Measurements from ENCODE around the gene LGALSL.

Gene LGALSL

DNA sequence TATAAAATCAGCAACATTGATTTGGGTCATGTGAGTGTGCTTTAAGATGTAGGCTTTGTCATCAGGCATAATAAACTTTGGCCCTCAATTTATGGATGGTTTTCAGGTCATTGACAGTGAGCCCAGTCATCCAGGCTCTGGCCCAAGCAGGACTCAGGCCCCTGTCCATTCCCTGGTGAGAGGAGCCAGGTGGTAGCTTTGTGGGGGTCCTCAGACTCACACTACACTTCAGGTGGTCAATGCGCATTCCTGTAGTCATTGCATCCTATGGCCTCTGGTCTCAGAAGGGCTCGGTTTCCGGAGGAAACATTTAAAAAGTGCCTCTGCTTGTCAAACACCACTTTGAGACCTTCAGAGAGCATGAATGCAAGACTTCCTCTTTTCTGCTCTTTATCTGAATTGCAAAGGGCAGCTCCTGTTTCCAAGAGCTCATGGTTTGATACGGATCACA, 20.2 kb downstream of the LGALSL start:
- no peak for DNase-seq

DNA sequence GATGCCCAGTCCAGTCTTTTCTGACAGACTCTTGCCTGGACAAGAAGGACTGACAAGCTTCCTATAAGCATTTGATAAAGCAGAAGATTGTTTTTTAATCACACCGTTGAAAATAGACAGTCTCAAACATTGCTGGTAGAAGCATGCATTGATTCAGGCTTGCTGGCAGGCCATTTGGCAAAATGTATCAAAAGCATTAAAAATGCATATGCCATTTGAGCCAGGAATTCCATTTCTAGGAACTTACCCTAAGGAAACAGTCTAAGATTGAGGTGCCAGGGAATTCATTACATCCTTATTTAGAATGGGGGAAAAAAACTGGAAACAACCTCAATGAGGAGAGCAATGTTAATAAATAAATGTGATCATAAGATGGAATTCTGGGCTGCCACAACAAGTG, 20.7 kb downstream of the LGALSL start:
- DNase-seq: no peak

DNA sequence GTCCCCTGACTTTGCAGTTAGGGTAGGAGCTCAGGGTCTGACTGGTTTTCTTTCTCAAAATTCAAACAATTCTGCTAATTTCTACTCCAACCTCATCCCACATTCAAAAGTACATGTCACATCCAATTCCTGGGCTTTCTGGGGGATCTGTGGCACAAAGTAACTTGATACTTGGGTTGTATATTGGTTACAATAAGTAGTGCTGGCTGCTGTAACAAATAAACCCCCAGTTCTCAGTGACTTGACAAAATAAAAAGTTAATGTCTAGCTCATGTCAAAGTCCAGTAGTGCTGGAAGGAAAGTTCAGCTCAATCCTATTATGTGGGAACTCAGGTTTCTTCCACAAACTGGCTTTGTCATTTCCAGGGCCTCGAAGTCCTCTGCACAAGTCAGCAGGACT, 23.1 kb downstream of the LGALSL start:
- no peak for DNase-seq

DNA sequence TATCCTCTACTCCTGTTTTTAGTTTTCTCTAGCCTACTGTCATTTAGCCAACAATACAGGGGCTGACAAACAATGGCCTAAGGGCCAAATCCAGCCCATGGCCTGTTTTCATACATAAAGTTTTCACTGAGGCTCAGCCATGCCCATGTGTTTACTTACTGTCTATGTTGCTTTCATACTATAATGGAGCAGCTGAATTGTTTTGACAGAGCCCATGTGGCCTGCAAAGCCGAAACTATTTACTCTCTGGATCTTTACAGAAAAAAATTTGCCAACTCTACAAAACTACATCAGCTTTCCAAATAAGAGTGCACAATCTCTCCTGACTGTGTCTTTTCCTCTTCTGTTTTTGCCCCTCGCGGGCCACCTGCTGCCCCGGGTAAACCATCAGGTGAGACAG, 24.0 kb downstream of the LGALSL start:
- no peak for DNase-seq

DNA sequence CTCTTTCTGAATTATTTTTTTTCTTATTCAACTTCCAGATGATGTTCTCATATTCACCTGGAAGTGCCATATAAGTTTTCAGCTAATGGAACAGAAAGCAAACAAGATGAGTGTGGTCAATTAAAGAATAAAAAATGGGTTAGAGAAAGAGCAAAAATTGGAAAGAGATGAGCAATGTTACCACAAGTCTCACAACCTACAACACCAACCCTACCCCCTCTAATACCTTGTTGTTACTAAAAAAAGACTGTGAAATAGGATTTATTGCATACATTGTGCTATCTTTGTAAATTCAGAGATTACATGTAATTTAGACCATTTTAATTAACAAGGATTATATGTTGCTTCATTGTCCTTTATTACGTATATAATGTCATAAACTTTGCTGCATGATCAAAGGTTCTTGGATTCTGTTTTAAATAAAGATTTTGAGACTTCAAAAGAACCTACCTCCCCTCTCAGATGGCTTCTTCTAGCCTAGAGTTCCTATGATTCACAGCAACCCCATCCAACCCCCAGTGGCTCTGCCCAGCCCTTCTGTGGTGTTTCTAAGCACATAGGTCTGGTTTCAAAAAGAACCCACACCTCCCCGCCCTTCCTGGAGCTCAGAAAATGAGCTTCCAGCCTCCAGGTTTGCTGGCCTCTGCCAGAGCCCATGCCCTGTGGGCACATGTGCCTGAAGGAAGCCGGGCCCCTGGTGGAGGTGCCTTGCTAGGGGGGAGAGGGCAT, 24.7 kb downstream of the LGALSL start:
- no peak for DNase-seq

DNA sequence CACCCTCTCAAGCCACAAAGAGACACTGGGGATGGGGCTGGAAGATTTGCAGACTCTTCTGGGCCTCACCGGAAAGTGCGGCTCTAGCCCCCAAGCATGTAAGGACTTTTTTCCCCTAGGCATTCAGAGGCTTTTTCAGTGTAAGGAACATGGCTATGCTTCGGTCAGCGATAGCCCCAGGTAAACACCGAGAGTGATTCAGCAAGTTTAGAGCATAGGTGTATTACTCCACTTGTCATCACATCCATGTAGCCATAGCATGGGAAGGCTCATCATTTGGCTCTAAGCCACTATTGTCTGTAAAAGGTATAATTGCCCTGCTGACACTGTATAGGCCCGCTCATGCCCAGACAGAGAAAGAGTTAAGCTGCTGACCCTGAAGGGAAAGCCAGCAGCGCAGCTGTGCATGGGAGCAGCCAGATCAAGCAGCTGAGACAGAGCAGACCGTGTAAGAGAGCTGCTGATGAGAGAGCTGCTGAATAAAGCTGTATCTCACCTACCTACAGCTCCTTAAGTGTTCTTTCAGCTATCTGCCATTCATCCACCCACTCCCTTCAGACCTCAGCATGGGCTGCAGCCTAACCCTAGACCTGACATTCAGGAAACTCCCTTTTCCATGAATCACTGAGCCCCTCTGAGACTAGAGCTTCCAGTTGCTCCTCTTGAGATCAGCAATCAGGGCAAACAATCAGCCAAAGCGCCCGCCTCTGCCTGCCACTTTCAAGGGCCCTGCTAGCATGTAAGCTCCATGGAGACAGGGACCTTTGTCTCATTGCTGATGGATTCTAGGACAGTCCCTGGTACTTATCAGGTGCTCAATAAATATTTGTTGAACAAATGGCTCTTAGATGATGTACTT, 25.5 kb downstream of the LGALSL start:
- DNase-seq: no peak

DNA sequence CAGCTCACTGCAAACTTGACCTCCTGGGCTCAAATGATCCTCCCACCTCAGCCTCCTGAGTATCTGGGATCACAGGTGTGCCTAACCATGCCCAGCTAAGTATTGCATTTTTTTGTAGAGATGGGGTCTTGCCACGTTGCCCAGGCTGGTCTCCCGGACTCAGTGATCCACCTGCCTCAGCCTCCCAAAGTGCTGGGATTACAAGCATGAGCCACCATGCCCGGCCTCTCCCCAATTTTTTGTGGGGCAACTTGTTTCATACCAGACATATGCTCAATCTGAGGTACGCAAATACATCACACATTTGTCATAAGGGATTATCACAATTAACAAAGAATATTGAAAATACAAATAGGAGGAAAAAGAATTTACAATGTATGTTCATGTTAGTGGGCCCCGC, 27.7 kb downstream of the LGALSL start:
- no peak for DNase-seq

DNA sequence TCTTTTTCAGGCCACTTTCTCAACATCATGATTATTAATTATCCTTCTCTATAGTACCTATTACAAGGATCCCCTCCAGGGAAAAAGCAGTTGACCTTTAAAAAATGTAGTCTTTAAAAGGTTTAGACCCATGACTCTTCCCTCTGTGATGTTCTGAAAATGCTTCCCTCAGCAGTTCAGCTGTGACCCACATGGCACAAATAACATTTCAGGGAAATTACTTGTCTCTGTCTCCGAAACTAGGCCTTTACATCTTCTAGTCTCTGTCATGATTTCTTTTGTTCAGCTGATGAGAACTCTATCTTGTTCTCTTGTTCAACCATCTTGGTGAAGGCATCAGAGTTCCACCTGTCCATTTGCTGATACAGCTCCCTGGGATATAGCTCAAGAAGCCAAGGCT, 28.3 kb downstream of the LGALSL start:
- DNase-seq: no peak

DNA sequence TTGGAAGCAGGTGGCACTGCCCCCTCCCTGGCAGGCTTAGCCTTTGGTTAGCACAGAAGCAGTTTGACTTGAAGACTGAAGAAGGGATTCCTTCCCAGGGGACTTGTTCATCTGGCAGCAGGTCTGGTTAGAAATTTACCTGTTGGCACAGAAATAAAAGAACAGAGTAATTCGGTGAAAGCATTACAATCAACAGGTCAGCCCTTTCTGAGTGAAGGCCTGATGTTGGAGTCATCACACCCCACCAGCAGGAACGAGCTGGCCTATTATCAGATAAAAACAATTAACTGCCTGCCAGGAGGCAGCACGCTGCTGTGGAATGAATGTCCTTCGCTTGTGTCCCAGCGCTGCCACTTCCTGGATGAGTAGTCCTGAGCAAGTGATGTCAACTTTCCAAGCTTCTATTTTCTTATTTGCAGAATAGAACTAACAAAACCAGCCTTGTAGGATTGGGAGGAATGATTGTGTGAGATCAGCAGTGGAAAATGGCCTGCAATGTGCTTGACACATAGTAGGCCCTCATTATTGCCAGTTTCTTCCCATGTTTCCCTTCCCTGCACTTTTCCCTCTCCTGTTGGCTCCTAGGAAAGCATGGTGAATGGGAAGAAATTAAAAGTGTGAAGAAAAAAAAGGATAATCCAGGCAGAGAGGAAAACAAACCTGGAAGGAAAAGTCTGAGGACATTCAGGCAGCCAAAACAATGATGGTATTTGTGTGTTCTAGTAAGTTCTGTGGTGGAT, 29.0 kb downstream of the LGALSL start:
- no peak for DNase-seq

DNA sequence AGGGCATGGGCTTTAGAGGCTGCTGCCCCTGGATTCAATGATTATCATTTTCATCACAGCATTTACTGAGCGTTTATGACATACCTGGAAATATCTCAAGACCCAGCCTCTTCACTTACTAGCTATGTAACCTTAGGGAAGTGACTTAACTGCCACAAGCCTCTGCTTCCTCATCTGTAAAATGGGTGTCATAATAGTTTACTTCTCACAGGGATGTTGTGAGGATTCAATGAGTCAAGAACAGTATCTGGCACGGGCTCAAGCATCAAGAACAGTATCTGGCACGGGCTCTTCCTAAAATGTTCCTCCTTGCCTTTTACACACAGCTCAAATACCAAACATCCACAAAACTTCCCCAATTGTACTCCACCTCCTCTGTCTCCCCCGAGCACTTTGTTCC, 31.4 kb downstream of the LGALSL start:
- no peak for DNase-seq

DNA sequence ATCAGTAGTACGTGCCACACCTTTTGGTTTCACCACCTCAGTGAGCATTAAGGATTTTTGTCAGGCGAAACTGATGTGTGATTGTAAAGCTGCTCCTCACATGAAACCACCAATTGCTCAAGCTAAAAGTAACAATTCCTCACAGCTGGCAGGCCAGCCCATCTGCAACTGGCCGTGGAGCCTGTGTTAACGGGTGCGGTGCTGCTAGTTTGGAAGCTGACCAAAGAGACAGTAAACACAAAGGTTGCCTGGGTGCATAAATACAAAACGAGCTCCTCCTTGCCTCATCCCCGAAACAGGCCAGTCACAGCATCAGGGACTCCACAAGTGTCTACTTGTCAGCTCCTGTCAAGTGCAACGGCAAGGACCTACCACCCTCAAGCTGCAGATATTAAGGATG, 32.0 kb downstream of the LGALSL start:
- DNase-seq: no peak

DNA sequence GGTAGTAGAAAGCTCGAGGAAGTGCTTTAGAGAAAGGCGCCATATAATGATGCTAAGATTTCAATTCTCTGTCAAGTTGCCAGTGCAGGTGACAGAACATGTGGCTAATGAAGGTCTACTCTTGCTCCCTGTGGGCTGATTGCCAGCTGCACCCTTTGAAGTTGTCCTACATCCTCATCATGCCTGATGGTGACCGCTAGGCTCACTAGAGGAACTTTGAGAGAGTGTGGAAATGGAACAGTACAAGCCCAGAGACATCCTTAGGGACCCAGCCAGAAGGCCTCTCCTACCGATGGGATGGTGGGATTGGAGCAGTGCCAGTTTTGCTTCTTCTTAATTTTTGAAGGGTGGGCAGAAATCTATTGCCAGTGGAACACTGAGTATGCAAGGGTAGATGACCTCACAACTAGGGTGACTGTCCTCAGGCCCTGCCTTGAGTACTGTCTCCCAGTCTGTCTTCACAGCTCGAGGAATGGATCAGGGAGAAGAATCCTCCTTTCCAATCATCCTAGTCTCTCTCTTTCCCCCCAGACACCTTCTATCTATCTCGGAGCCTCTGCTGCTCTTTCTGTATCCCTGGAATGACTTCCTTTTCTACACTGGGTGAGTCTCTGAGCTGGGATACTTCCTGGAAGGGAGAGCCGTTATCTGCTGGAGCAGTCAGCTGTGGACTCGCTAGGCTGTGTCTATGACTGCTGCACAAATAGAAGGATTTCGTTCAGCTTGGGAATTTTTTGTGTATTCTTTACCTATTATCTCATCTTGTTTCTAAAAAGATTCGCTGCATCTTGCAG, 33.5 kb downstream of the LGALSL start:
- no peak for DNase-seq

DNA sequence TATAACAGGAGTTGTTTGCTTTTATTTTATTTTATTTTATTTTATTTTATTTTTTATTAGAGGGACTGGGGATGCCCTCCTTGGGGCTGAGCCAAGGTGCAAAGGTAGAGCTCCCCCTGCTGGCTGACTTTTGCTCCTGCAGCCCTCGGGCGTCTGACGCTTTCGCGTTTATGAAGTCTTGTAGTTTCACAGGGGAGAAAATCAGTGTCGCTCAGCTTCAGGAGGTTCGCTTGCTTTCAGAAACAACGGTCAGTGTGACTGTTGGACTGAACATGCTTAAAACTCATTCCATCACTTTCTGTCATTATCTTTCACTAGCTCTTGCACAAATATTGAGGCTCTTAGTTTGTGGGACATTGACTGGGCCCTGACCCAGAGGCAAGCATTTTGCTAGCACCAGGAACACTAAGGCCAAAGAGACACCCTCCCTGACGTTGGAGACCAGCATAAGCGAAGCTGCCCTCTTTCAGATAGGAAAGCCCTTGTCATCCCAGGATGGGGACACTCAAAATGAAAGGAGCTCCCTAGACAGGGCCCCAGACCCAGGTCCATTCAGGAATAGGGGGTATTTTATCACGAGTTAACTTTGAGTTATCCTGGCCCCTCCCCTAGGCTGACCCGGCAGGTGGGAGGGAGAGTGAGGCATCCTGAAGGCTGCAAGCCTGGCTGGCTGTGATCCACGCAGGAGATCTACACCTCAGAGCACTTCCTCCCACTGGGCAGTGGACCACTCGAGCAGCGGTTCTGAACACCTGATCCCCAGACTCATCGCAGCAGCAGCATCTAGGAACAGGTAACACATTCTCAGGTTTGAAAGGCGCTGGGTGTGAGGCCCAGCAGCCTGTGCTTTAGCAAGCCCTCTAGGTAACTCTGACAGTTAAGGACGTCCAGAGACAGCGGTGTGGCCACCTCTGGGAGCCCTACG, 34.4 kb downstream of the LGALSL start:
- peak; percentile 83 for DNase-seq

DNA sequence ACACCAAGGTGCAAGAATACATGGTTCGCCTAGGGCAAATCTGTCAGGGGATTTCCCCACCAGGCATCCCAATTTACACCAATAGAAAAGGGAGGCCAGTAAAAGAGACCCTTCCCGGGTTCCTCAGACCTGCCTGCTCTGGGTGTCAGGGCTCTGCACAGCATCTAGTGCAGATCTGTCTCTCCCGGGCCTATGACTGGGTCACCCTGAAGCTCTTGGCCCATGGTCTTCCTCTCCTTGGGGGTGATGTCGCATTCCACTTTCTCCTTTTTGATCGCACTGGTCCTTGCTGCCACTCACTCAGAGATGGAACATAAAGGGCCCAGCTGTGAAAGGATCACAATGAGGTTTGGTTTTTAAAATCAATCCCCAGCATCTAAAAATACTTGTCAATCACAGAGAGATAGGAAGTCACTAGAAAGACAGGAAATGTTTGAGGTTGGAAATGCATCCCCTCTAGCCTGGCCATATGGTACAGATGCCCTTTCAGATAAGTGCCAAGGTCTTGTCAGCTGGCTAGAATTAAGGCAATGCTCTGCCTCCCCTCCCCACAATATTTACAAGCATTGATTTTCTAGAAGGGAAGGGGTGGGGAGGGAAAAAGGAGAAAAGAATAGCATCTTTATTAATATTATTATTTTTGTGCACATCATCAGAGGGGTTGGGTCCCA, 35.3 kb downstream of the LGALSL start:
- no peak for DNase-seq

DNA sequence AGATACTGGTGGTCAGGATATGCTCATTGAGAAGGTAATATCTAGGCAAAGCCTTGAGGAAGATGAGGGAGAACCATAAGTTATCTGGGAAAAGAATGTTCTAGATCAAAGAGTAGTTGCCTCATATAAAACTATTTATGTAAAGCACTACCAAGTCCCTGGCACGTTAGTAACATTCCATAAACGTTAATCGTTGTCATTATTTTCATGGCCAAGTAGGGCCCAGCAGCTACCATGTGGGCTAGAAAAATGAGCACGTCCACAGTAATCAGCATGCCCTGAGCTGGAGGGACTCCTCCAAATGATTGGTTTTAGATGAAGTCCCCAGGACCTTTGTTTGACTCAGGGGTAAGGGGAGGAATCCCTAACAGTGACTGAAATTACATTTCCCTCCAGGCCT, 37.5 kb downstream of the LGALSL start:
- DNase-seq: no peak

DNA sequence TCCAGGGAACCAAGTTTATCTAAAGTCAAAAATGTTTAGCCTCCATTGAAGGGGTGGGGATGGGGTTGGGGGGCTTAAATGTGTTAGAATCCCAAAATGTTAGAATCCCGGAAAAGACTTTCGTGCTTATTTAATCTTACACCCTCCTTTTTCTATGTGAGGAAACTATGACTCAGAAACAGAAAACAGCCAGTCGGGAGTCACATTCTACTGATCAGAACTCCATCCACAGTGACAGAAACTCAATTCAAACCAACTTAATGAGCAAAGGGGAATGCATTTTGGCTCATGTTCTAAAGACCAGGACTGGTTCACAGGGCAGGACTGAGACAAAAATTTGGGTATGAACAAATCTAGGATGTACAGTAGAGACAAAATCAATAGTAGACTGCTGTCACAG, 38.3 kb downstream of the LGALSL start:
- no peak for DNase-seq

DNA sequence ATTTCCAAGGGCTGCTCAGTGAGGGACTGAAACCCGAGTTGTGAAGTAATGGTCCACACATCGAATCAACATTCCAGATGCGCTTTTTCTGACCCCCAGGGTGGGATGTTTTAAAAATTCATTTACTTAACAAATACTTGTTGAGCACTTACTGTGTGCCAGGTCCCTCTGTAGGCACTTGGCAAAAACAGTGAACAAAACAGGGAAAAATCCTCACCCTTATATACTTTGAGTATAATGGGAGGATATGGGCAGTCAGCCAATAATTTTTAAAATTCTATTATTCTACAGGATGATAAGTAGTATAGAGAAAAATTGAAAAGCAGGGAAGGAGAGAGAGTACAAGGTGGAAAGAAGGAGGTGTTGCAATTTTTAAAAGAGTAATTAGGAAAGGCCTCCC, 38.9 kb downstream of the LGALSL start:
- no peak for DNase-seq

DNA sequence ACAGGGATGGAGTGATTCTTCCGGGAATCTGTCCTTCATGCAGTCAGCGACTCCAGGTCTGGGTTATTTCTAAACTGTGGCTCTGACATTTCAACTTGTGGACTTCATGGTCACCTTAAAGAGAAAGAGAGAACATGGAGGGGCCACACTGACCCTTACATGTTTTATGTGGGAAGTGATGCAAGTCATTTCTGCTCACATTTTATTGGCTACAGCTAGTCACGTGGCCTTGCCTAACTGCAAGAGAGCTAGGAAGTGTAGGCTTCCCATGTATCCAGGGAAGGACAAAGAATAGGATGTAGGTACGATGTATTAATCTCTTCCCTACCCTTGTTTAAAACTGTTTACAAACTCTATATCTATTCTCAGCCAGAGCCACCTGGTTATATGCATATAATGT, 39.8 kb downstream of the LGALSL start:
- DNase-seq: no peak

DNA sequence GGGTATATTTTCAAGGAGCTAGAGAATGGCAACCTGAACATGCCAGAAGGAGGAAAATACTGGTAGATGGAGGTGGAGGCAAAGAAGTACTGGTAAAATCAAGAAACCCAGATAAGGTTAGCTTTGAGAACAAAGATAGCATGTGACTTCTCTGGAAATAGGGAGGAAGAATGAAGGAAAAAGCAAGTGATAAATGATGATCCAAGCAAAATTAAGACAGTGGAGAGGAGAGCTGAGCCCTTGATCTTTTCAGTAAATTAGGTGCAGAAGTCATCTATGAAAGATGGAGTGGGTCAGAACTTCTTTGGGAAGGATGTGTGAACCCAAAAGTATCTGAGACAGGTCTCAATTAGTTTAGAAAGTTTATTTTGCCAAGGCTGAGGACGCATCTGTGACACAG, 44.5 kb downstream of the LGALSL start:
- DNase-seq: no peak

DNA sequence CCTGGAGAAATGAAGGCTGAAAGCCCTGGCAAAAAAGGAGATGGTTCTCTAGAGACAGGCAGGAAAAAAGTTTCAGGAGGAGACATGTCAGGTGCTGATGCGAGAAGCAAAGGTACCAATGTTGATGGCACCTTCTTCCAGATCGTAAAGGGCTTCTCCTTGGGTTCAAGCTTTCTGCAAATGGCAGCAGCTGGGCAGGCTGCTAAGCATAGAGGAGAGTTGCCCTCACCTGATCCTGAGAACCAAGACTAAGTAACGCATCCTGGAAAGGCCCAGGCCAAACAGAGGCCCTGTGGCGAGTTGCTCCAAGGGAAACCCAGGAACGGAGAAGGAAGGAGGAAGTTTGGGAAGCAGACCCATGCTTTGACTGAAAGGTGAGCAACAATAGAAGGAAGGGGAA, 46.6 kb downstream of the LGALSL start:
- no peak for DNase-seq

DNA sequence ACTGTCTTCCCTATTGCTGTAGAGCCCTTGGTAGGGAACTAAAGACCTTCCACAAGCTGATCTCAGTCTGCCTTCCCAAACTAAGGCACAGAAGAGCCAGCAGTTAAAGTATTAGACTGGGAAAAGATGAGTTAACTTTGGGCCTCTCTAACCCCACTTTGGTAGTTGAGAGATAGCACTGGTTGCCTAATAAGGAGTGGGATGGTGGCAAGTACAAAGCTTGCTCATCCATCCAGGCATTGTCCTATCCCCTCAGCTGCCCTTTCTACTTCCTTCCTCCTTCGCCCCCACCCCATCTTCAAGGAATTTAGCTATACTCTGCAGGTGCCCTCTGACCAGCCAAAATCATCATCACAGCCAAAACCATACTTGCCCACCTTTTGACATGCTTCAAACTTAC, 48.0 kb downstream of the LGALSL start:
- no peak for DNase-seq
